Measurements from ENCODE around the gene FBXL16. TPM values are rescaled to one million over a fixed set of nuclear protein-coding genes. Genes with fewer than 3 reads are reported as not detected.

The FBXL16 gene
- total RNA-seq, 1 donor, result not detected

DNA sequence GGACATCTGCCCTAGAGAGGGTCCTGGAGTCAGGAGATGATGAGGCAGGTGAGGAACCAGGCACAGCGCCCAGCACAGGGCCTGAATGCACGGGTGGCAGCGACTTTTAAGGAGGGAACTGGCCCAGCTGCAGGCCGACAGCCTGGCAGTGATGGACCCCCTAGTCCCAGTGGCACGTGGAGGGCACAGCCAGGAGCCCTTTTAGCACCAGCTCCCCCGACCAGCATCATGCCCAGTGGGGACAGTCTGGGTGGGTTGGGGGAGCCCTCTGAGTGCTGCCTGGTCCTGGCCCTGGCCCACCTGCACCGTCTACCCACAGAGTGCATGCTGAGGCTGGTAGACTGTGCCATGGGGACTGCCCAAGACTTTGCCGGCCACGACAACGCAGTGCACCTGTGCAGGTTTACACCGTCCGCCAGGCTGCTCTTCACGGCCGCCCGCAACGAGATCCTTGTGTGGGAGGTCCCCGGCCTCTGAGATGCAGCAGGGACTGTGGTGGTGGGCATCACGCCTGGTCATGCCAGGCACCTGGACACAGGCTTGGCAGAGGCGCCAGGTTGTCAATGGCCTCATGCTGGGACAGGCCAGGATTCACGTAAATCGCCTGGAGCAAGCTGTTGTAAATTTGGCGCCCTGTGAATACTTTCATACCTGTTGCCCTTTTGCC, 38.4 kb downstream of the FBXL16 start:
- peak overlapping the region; percentile 93 for H3K4me3 ChIP-seq (ENCODE audit: insufficient read depth, low read length)
- peak overlapping the region; percentile 37 for H3K27ac ChIP-seq (ENCODE audit: low read depth, low read length)
- no peaks in the 10 kb centered on the region for H3K9me3 ChIP-seq (ENCODE audit: low read depth, low read length)
- H3K27me3 ChIP-seq (ENCODE audit: insufficient read depth, low read length), result no peaks in the 10 kb centered on the region
- H2AFZ ChIP-seq (ENCODE audit: low read length), result peak overlapping the region; percentile 94
- TF ChIP-seq, protein P1, sequence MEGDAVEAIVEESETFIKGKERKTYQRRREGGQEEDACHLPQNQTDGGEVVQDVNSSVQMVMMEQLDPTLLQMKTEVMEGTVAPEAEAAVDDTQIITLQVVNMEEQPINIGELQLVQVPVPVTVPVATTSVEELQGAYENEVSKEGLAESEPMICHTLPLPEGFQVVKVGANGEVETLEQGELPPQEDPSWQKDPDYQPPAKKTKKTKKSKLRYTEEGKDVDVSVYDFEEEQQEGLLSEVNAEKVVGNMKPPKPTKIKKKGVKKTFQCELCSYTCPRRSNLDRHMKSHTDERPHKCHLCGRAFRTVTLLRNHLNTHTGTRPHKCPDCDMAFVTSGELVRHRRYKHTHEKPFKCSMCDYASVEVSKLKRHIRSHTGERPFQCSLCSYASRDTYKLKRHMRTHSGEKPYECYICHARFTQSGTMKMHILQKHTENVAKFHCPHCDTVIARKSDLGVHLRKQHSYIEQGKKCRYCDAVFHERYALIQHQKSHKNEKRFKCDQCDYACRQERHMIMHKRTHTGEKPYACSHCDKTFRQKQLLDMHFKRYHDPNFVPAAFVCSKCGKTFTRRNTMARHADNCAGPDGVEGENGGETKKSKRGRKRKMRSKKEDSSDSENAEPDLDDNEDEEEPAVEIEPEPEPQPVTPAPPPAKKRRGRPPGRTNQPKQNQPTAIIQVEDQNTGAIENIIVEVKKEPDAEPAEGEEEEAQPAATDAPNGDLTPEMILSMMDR (IDR thresholded peaks at IDR 0.05; ENCODE audit: extremely low read depth, low read depth, low read length), result no peak
- H4K20me1 ChIP-seq (ENCODE audit: insufficient read depth, low read length), result peaks cover 21% of the 10 kb centered on the region
- H3K4me2 ChIP-seq (ENCODE audit: insufficient read depth, low read length), result no peak overlapping the region
- peaks cover 24% of the 10 kb centered on the region for H3K36me3 ChIP-seq (ENCODE audit: insufficient read depth, low read length)
- peaks cover 10% of the 10 kb centered on the region for H3K4me1 ChIP-seq (ENCODE audit: insufficient read depth, low read length)
- no peak for DNase-seq (ENCODE audit: insufficient read length, low spot score, missing footprints)
- peaks cover 35% of the 10 kb centered on the region for H3K79me2 ChIP-seq (ENCODE audit: insufficient read depth, low read length)

DNA sequence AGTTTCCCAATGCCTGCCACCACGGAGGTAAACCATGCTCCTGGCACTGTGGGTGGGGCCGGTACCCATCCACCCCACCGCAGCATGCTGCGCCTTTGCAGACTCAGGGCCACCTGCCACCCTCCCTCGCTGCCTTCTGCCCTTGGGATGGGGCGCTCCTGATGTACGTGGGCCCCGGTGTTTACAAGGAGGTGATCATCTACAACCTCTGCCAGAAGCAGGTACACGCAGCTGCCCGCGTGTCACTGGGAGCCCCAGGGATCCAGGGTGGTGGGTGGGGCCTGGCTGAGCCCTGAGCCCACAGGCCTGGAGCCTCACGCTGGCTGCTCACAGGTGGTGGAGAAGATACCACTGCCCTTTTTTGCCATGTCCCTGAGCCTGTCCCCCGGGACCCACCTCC, 39.0 kb downstream of the FBXL16 start:
- H3K27me3 ChIP-seq (ENCODE audit: insufficient read depth, low read length), result no peaks in the 10 kb centered on the region
- DNase-seq (ENCODE audit: insufficient read length, low spot score, missing footprints), result no peak
- no peak overlapping the region for H2AFZ ChIP-seq (ENCODE audit: low read length)
- no peak overlapping the region for H3K4me2 ChIP-seq (ENCODE audit: insufficient read depth, low read length)
- H3K4me3 ChIP-seq (ENCODE audit: insufficient read depth, low read length), result no peak overlapping the region
- H3K79me2 ChIP-seq (ENCODE audit: insufficient read depth, low read length), result peaks cover 35% of the 10 kb centered on the region
- H3K9me3 ChIP-seq (ENCODE audit: low read depth, low read length), result no peaks in the 10 kb centered on the region
- H3K27ac ChIP-seq (ENCODE audit: low read depth, low read length), result no peak overlapping the region
- TF ChIP-seq, protein P1 (IDR thresholded peaks at IDR 0.05; ENCODE audit: extremely low read depth, low read depth, low read length), result no peak
- H3K36me3 ChIP-seq (ENCODE audit: insufficient read depth, low read length), result peaks cover 20% of the 10 kb centered on the region
- peaks cover 10% of the 10 kb centered on the region for H3K4me1 ChIP-seq (ENCODE audit: insufficient read depth, low read length)
- H4K20me1 ChIP-seq (ENCODE audit: insufficient read depth, low read length), result peaks cover 20% of the 10 kb centered on the region

DNA sequence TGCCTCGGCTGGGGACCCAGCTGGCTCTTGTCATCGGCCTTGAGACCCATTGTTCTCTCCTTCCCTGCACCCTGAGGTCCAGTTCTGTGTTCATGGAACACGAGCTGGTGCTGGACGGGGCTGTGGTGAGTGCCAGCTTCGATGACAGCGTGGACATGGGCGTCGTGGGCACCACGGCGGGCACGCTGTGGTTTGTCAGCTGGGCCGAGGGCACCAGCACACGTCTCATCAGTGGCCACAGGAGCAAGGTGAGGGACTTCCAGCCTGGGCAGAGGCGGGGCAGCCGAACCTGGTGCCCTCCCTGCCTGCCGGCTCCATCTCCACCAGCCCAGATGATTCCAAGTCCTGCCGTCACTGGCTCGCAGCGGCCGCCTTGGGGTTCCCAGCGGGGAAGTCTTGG, 43.0 kb downstream of the FBXL16 start:
- H3K36me3 ChIP-seq (ENCODE audit: insufficient read depth, low read length), result peaks cover 2% of the 10 kb centered on the region
- H3K4me2 ChIP-seq (ENCODE audit: insufficient read depth, low read length), result no peak overlapping the region
- no peak overlapping the region for H2AFZ ChIP-seq (ENCODE audit: low read length)
- H3K4me3 ChIP-seq (ENCODE audit: insufficient read depth, low read length), result no peak overlapping the region
- H3K27me3 ChIP-seq (ENCODE audit: insufficient read depth, low read length), result no peaks in the 10 kb centered on the region
- TF ChIP-seq, protein P1 (IDR thresholded peaks at IDR 0.05; ENCODE audit: extremely low read depth, low read depth, low read length), result no peak
- peaks cover under 1% of the 10 kb centered on the region for H3K4me1 ChIP-seq (ENCODE audit: insufficient read depth, low read length)
- H3K79me2 ChIP-seq (ENCODE audit: insufficient read depth, low read length), result peaks cover 2% of the 10 kb centered on the region
- no peaks in the 10 kb centered on the region for H3K9me3 ChIP-seq (ENCODE audit: low read depth, low read length)
- DNase-seq (ENCODE audit: insufficient read length, low spot score, missing footprints), result no peak
- H4K20me1 ChIP-seq (ENCODE audit: insufficient read depth, low read length), result no peaks in the 10 kb centered on the region
- H3K27ac ChIP-seq (ENCODE audit: low read depth, low read length), result no peak overlapping the region

DNA sequence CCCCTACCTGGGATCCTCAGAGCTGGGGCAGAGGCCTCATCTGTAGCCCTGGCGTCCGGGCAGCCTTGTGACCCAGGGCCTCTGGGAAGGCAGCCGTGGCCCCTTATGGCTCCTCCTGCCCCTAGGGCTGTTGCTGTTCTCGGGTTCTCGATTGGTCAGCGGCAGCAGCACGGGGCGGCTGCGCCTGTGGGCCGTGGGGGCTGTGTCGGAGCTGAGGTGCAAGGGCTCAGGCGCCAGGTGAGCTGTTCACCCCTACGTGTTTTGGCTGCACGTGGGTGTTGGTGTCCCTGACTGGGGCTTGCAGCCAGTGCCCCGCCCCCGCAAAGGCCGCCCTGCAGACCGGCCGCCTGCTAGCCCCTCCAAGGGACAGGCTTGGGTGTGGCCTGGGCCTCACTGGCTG, 43.5 kb downstream of the FBXL16 start:
- no peak overlapping the region for H3K4me3 ChIP-seq (ENCODE audit: insufficient read depth, low read length)

More for the DNA sequence above, 43.5 kb downstream of the FBXL16 start:
- no peaks in the 10 kb centered on the region for H3K79me2 ChIP-seq (ENCODE audit: insufficient read depth, low read length)
- no peak overlapping the region for H2AFZ ChIP-seq (ENCODE audit: low read length)
- H4K20me1 ChIP-seq (ENCODE audit: insufficient read depth, low read length), result no peaks in the 10 kb centered on the region
- no peaks in the 10 kb centered on the region for H3K9me3 ChIP-seq (ENCODE audit: low read depth, low read length)
- no peak overlapping the region for H3K27ac ChIP-seq (ENCODE audit: low read depth, low read length)
- H3K36me3 ChIP-seq (ENCODE audit: insufficient read depth, low read length), result peaks cover 2% of the 10 kb centered on the region
- H3K4me2 ChIP-seq (ENCODE audit: insufficient read depth, low read length), result no peak overlapping the region
- no peak for DNase-seq (ENCODE audit: insufficient read length, low spot score, missing footprints)
- TF ChIP-seq, protein P1 (IDR thresholded peaks at IDR 0.05; ENCODE audit: extremely low read depth, low read depth, low read length), result no peak
- no peaks in the 10 kb centered on the region for H3K27me3 ChIP-seq (ENCODE audit: insufficient read depth, low read length)
- no peaks in the 10 kb centered on the region for H3K4me1 ChIP-seq (ENCODE audit: insufficient read depth, low read length)
